Astrocyte (in vitro differentiated cells and primary cell): ENCODE measurements around the gene BICDL2. TPM values are rescaled to one million over a fixed set of nuclear protein-coding genes. Genes with fewer than 3 reads are reported as not detected.

Source experiments
- DNase-seq: peaks from one replicate; pipeline ENCODE4 v3.0.0-alpha.2; 2010; ENCODE audit warnings: low read depth
- FAIRE-seq: peaks from 2 replicates; lab custom pipeline; 2011; peaks lifted over from hg19 to GRCh38; lab: Jason Lieb, UNC
- H2AFZ ChIP-seq: 2 replicates; pipeline ENCODE4 v1.6.0; 2012; ENCODE audit warnings: low read depth, low read length, inconsistent platforms
- H3K27ac ChIP-seq: 2 replicates; pipeline ENCODE4 v1.5.1; 2011; ENCODE audit warnings: low read depth, low read length, inconsistent platforms
- H3K27me3 ChIP-seq: 2 replicates; pipeline ENCODE4 v1.6.0; 2011; ENCODE audit warnings: low read length, inconsistent platforms; ENCODE audit not compliant: insufficient read depth
- H3K36me3 ChIP-seq: 2 replicates; pipeline ENCODE4 v1.5.1; 2011; ENCODE audit warnings: low read length, inconsistent platforms; ENCODE audit not compliant: insufficient read depth
- H3K4me1 ChIP-seq: 2 replicates; pipeline ENCODE4 v1.5.1; 2011; ENCODE audit warnings: low read length, inconsistent platforms; ENCODE audit not compliant: insufficient read depth
- H3K4me2 ChIP-seq: 2 replicates; pipeline ENCODE4 v1.6.0; 2012; ENCODE audit warnings: low read length, inconsistent platforms
- H3K4me3 ChIP-seq: 2 replicates; pipeline ENCODE4 v1.5.1; 2011; ENCODE audit warnings: low read depth, mild to moderate bottlenecking, low read length, inconsistent platforms; ENCODE audit not compliant: insufficient read depth
- H3K79me2 ChIP-seq: 2 replicates; pipeline ENCODE4 v1.6.0; 2012; ENCODE audit warnings: mild to moderate bottlenecking, low read length, inconsistent platforms; ENCODE audit not compliant: insufficient read depth
- H3K9ac ChIP-seq: 2 replicates; pipeline ENCODE4 v1.6.0; 2012; ENCODE audit warnings: mild to moderate bottlenecking, low read length, inconsistent platforms
- H3K9me3 ChIP-seq: 2 replicates; pipeline ENCODE4 v1.5.1; 2012; ENCODE audit warnings: low read depth, mild to moderate bottlenecking, low read length, inconsistent platforms; ENCODE audit not compliant: insufficient read depth
- H4K20me1 ChIP-seq: 2 replicates; pipeline ENCODE4 v1.6.0; 2012; ENCODE audit warnings: low read length, inconsistent platforms; ENCODE audit not compliant: insufficient read depth
- H3K27ac Mint-ChIP-seq: one replicate; pipeline ENCODE4 v1.8.0; 2021; ENCODE audit warnings: mild to moderate bottlenecking, mixed read lengths; ENCODE audit not compliant: unreplicated experiment
- H3K27me3 Mint-ChIP-seq: one replicate; pipeline ENCODE4 v1.8.0; 2021; ENCODE audit warnings: low read depth, mixed read lengths; ENCODE audit not compliant: unreplicated experiment
- H3K36me3 Mint-ChIP-seq: one replicate; pipeline ENCODE4 v1.8.0; 2021; ENCODE audit warnings: low read depth, mixed read lengths; ENCODE audit not compliant: unreplicated experiment
- H3K4me1 Mint-ChIP-seq: one replicate; pipeline ENCODE4 v1.8.0; 2021; ENCODE audit warnings: low read depth, mixed read lengths; ENCODE audit not compliant: unreplicated experiment
- H3K4me3 Mint-ChIP-seq: one replicate; pipeline ENCODE4 v1.8.0; 2021; ENCODE audit warnings: mild to moderate bottlenecking, moderate library complexity, mixed read lengths; ENCODE audit not compliant: unreplicated experiment
- H3K9me3 Mint-ChIP-seq: one replicate; pipeline ENCODE4 v1.8.0; 2021; ENCODE audit warnings: mild to moderate bottlenecking, mixed read lengths; ENCODE audit not compliant: unreplicated experiment
- EZH2 ChIP-seq: IDR thresholded peaks from 2 replicates; pipeline ENCODE4 v1.6.1; 2012; ENCODE audit warnings: mild to moderate bottlenecking, low read length, inconsistent platforms; ENCODE audit not compliant: insufficient read depth
- total RNA-seq: library from RNA; stranded (reverse); gene quantifications from 2 replicates; pipeline ENCODE4 v1.2.1, GENCODE V29; 2021
- TF ChIP-seq, protein P1 (sequence below): IDR thresholded peaks from 2 replicates; pipeline ENCODE4 v1.5.1; 2011; ENCODE audit warnings: low read depth, mild to moderate bottlenecking, inconsistent platforms, low read length, moderate library complexity; ENCODE audit not compliant: insufficient read depth

The BICDL2 gene
- total RNA-seq, 1 donor from 2014 or later = 0.16 TPM

DNA sequence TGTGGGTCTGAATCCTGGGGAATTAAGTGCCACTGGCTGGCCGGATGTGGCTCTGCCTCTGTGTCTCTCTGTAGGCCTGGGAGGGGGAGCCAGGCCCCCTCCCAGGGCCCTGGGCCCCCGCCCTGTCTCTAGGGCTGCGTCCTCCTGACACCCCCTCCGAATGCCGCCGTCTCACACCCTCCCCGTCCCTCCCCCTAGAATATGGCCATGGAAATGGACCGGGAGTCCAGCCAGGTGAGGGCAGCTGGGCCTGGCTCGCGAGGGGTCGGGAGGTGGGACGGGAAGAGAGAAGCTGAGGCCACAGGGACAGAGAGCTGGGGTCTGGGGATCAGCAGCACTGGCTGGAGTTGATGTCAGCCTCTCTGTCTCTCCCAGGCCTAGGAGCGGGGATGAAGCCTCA is 40.4 kb downstream of the BICDL2 start:
- Histone ChIP-seq H2AFZ (no peak overlapping the region), H3K4me1 (no peaks in the 10 kb centered on the region), H3K27ac (no peak overlapping the region), H3K27me3 (peaks cover 10% of the 10 kb centered on the region), H3K36me3 (no peaks in the 10 kb centered on the region), H3K9ac (no peak overlapping the region), H3K9me3 (no peaks in the 10 kb centered on the region), H3K4me3 (no peak overlapping the region), H3K79me2 (no peaks in the 10 kb centered on the region), H4K20me1 (no peaks in the 10 kb centered on the region), H3K4me2 (no peak overlapping the region)
- FAIRE-seq (no peak), DNase-seq (no peak)
- Mint-ChIP-seq H3K27ac (no peak overlapping the region), H3K9me3 (no peaks in the 10 kb centered on the region), H3K36me3 (no peaks in the 10 kb centered on the region), H3K4me1 (peaks cover 1% of the 10 kb centered on the region), H3K4me3 (no peak overlapping the region), H3K27me3 (peaks cover 19% of the 10 kb centered on the region)
- TF ChIP-seq, protein P1, sequence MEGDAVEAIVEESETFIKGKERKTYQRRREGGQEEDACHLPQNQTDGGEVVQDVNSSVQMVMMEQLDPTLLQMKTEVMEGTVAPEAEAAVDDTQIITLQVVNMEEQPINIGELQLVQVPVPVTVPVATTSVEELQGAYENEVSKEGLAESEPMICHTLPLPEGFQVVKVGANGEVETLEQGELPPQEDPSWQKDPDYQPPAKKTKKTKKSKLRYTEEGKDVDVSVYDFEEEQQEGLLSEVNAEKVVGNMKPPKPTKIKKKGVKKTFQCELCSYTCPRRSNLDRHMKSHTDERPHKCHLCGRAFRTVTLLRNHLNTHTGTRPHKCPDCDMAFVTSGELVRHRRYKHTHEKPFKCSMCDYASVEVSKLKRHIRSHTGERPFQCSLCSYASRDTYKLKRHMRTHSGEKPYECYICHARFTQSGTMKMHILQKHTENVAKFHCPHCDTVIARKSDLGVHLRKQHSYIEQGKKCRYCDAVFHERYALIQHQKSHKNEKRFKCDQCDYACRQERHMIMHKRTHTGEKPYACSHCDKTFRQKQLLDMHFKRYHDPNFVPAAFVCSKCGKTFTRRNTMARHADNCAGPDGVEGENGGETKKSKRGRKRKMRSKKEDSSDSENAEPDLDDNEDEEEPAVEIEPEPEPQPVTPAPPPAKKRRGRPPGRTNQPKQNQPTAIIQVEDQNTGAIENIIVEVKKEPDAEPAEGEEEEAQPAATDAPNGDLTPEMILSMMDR = no peak
- TF ChIP-seq EZH2 = no peak

DNA sequence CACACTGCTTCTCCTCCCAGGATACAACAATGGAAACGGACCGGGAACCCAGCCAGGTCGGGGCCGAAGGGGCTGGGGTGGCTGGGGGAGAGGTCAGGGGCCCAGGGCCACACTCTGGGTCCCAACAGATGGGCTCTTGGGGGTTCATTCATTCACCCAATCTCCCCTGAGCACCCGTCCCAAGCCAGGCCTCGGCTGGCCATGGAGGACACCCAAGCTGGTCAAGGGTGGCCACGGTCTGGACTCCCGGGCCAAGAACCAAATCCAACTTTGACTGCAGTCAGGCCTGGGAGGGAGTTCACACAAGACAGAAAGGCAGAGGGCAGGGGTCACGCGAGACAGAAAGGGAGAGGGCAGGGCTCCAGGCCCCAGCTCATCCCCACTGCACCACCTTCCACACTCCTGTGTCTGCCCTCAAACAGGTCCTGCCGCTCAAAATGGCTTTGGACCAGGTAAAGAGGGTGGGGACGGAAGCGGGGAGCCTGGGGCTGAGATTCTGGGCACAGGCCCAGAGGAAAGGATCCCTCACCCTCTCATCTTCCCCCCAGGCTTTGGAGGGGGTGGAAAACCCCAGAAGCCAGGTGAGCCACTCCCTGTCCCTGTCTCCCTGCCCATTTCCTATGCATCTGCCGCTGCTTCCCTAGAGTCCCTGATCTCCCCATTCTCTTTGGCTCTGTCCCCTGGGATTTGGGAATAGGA is 44.2 kb downstream of the BICDL2 start:
- peaks cover 6% of the 10 kb centered on the region for H3K27me3 ChIP-seq
- H2AFZ ChIP-seq = no peak overlapping the region
- no peak overlapping the region for H3K9ac ChIP-seq
- H3K27me3 Mint-ChIP-seq = peaks cover 16% of the 10 kb centered on the region
- no peaks in the 10 kb centered on the region for H3K9me3 Mint-ChIP-seq
- no peaks in the 10 kb centered on the region for H3K9me3 ChIP-seq
- no peaks in the 10 kb centered on the region for H3K36me3 Mint-ChIP-seq
- no peak for TF ChIP-seq EZH2
- TF ChIP-seq, protein P1 = no peak
- no peak overlapping the region for H3K4me3 ChIP-seq
- peaks cover 1% of the 10 kb centered on the region for H3K4me1 Mint-ChIP-seq
- no peaks in the 10 kb centered on the region for H3K36me3 ChIP-seq
- H3K79me2 ChIP-seq = no peaks in the 10 kb centered on the region
- H3K27ac Mint-ChIP-seq = no peak overlapping the region
- H3K4me1 ChIP-seq = no peaks in the 10 kb centered on the region
- no peak overlapping the region for H3K27ac ChIP-seq
- DNase-seq = no peak
- H4K20me1 ChIP-seq = no peaks in the 10 kb centered on the region
- FAIRE-seq = no peak
- H3K4me3 Mint-ChIP-seq = no peak overlapping the region
- H3K4me2 ChIP-seq = no peak overlapping the region

DNA sequence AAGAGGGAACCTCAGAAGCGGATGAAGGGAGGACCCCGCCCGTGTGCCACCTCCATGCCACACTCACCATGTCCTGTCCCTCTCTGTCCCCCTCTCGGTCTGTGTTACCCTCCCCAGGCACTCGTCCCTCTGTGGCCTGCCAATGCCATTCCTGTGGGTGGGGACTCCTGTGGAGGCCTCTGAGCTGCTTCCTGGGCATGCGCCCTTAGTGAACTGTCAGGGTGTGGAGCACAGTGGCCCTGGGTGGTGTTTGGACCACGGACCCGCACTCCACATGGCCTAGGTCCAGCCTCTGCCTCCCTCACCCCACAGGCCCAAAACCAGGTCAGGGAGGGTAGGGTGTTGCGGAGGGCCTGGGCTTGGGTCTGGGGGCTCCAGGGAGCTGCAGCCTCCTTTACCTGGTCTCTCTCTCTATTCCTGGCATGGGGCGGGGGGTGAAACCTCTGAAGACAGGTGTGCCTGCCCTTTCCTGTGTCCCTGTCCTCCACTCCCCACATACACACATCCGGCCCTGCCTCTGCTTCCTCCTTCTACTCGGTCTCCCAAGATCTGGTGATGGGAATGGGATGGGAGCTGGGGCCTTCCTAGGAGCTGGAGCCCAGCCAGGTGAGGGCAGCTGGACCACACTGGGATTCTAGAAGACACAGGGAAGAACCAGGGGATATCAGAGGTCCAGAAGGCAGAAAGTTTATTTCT is 45.0 kb downstream of the BICDL2 start:
- peaks cover 19% of the 10 kb centered on the region for H3K27me3 Mint-ChIP-seq
- Histone ChIP-seq H3K4me1 (no peaks in the 10 kb centered on the region), H3K9ac (no peak overlapping the region), H3K36me3 (no peaks in the 10 kb centered on the region), H3K9me3 (no peaks in the 10 kb centered on the region), H2AFZ (no peak overlapping the region), H3K4me2 (no peak overlapping the region), H3K4me3 (no peak overlapping the region), H4K20me1 (no peaks in the 10 kb centered on the region), H3K27ac (no peak overlapping the region), H3K27me3 (peaks cover 6% of the 10 kb centered on the region), H3K79me2 (no peaks in the 10 kb centered on the region)
- no peaks in the 10 kb centered on the region for H3K36me3 Mint-ChIP-seq
- H3K4me1 Mint-ChIP-seq = peaks cover 1% of the 10 kb centered on the region
- H3K4me3 Mint-ChIP-seq = no peak overlapping the region
- DNase-seq = no peak
- FAIRE-seq = no peak
- no peak for TF ChIP-seq EZH2
- no peak overlapping the region for H3K27ac Mint-ChIP-seq
- H3K9me3 Mint-ChIP-seq = no peaks in the 10 kb centered on the region
